ENCODE data around the gene TEX19.

The TEX19 gene

GRCh38 chr17:82348434-82348833 lies 10.6 kb upstream of the TEX19 start:
- H3K4me3 ChIP-seq (ENCODE audit: low read depth, low read length) = no peak overlapping the region
- TF ChIP-seq CTCF (IDR thresholded peaks at IDR 0.05; ENCODE audit: low read depth, low read length, missing control alignments) = no peak
- DNase-seq (ENCODE audit: low read depth) = no peak

- H3K4me3 ChIP-seq (ENCODE audit: low read depth, low read length) = no peak overlapping the region
Observed at GRCh38 chr17:82348866-82349265, 10.2 kb upstream of the TEX19 start.

GRCh38 chr17:82349287-82349701 lies 9.8 kb upstream of the TEX19 start:
- DNase-seq (ENCODE audit: low read depth) = no peak
- no peak for TF ChIP-seq CTCF (IDR thresholded peaks at IDR 0.05; ENCODE audit: low read depth, low read length, missing control alignments)
- H3K4me3 ChIP-seq (ENCODE audit: low read depth, low read length) = no peak overlapping the region

More at GRCh38 chr17:82348866-82349265, 10.2 kb upstream of the TEX19 start:
- TF ChIP-seq CTCF (IDR thresholded peaks at IDR 0.05; ENCODE audit: low read depth, low read length, missing control alignments) = no peak
- no peak for DNase-seq (ENCODE audit: low read depth)

GRCh38 chr17:82350182-82351030 lies 8.6 kb upstream of the TEX19 start:
- TF ChIP-seq CTCF (IDR thresholded peaks at IDR 0.05; ENCODE audit: low read depth, low read length, missing control alignments) = peak; percentile 29
- DNase-seq (ENCODE audit: low read depth) = no peak
- no peak overlapping the region for H3K4me3 ChIP-seq (ENCODE audit: low read depth, low read length)

GRCh38 chr17:82351254-82351712 lies 7.8 kb upstream of the TEX19 start:
- TF ChIP-seq CTCF (IDR thresholded peaks at IDR 0.05; ENCODE audit: low read depth, low read length, missing control alignments) = no peak
- no peak overlapping the region for H3K4me3 ChIP-seq (ENCODE audit: low read depth, low read length)
- no peak for DNase-seq (ENCODE audit: low read depth)

- no peak overlapping the region for H3K4me3 ChIP-seq (ENCODE audit: low read depth, low read length)
- peak; percentile 68 for DNase-seq (ENCODE audit: low read depth)
- peak; percentile 95 for TF ChIP-seq CTCF (IDR thresholded peaks at IDR 0.05; ENCODE audit: low read depth, low read length, missing control alignments)
Observed at GRCh38 chr17:82351713-82352488, 7.1 kb upstream of the TEX19 start.

Data from GM12864 (cell line).